HL-60 (cell line): Measurements from ENCODE around the gene SMAD5.

Experiments
- POLR2AphosphoS5 ChIP-seq: IDR thresholded peaks from 2 replicates; pipeline ENCODE4 v1.6.1; 2012; ENCODE audit warnings: low read depth
- TF ChIP-seq, protein P1 (sequence below): IDR thresholded peaks from one replicate; pipeline ENCODE4 v1.5.1; 2011; ENCODE audit warnings: low read length, control low read depth, inconsistent platforms; ENCODE audit not compliant: insufficient read depth
- TF ChIP-seq, protein P2 (sequence below): IDR thresholded peaks from 2 replicates; pipeline ENCODE4 v1.6.1; 2012; ENCODE audit warnings: low read depth; ENCODE audit not compliant: insufficient replicate concordance

DNA sequence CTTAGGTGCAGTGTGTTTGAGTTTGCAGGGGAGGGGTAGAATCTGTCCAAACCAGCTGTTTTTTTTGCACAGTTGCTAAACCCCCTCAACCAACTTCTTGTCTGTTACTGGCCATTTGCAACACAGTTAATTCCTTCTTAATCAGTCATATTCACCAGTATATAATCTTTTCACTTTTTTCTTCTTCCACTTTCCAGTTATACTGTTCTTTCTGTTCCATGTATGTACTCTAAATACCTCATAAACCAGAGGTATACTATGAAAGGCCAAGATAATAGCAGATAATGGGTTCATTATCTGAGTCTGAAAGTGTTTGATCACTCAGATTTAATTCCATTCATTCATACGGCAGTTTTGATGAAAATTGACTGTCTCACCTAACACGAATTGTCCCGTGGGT, 11.1 kb downstream of the SMAD5 start:
- TF ChIP-seq, protein P1, sequence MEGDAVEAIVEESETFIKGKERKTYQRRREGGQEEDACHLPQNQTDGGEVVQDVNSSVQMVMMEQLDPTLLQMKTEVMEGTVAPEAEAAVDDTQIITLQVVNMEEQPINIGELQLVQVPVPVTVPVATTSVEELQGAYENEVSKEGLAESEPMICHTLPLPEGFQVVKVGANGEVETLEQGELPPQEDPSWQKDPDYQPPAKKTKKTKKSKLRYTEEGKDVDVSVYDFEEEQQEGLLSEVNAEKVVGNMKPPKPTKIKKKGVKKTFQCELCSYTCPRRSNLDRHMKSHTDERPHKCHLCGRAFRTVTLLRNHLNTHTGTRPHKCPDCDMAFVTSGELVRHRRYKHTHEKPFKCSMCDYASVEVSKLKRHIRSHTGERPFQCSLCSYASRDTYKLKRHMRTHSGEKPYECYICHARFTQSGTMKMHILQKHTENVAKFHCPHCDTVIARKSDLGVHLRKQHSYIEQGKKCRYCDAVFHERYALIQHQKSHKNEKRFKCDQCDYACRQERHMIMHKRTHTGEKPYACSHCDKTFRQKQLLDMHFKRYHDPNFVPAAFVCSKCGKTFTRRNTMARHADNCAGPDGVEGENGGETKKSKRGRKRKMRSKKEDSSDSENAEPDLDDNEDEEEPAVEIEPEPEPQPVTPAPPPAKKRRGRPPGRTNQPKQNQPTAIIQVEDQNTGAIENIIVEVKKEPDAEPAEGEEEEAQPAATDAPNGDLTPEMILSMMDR = no peak
- no peak for TF ChIP-seq POLR2AphosphoS5
- TF ChIP-seq, protein P2, sequence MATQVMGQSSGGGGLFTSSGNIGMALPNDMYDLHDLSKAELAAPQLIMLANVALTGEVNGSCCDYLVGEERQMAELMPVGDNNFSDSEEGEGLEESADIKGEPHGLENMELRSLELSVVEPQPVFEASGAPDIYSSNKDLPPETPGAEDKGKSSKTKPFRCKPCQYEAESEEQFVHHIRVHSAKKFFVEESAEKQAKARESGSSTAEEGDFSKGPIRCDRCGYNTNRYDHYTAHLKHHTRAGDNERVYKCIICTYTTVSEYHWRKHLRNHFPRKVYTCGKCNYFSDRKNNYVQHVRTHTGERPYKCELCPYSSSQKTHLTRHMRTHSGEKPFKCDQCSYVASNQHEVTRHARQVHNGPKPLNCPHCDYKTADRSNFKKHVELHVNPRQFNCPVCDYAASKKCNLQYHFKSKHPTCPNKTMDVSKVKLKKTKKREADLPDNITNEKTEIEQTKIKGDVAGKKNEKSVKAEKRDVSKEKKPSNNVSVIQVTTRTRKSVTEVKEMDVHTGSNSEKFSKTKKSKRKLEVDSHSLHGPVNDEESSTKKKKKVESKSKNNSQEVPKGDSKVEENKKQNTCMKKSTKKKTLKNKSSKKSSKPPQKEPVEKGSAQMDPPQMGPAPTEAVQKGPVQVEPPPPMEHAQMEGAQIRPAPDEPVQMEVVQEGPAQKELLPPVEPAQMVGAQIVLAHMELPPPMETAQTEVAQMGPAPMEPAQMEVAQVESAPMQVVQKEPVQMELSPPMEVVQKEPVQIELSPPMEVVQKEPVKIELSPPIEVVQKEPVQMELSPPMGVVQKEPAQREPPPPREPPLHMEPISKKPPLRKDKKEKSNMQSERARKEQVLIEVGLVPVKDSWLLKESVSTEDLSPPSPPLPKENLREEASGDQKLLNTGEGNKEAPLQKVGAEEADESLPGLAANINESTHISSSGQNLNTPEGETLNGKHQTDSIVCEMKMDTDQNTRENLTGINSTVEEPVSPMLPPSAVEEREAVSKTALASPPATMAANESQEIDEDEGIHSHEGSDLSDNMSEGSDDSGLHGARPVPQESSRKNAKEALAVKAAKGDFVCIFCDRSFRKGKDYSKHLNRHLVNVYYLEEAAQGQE = no peak
